HG02884 (cell line): Measurements from ENCODE around the gene TPPP.
"Not testable (repeated sequence)": the region's sequence is repeated elsewhere in the genome, so short reads cannot be mapped to it uniquely, and the experiment has no call there.

ENCODE experiments used
- ATAC-seq: cut with Tn5 transposase; IDR thresholded peaks from one replicate; pipeline ENCODE4 v1.9.1; 2021; ENCODE audit warnings: mild to moderate bottlenecking, moderate library complexity; ENCODE audit not compliant: unreplicated experiment

The TPPP gene

DNA sequence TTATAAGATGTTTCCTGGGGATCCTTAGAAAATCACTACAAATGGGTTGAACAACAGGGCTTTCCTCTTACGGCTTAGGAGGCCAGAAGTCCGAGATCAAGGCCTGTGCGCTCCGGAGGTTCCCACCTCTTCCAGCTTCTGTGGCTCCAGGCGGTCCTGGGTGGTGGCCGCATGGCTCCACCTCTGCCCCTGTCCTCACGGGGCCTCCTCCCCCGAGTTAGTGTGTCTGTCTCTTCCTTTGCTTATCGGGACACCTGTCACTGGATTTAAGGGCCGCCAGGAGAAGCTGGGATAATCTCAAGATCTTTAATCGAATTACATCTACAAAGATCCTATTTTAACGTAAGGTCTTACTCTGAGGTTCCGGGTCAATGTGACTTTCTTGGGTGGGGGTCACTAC, 2.3 kb upstream of the TPPP start:
- ATAC-seq: not testable (repeated sequence)

DNA sequence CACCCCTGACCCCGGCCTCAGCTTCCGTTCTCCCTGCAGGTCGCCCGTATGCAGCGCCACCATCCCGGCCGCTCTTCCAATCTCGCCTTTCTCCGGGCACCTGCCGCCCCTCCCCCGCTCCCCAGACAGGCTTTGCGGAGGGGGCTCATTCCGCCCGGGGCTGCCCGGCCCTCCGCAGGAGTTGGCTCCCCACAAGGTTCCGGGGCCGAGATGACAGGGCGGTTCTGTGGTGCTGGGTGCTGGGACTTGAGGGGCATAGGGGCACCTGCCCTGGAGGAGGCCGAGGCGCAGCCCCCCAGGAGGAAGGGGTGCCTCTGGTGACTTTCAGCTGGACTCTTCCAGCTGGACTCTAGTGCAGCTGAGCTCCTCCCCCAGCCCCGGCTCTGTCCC, 885 bp upstream of the TPPP start:
- ATAC-seq: not testable (repeated sequence)

DNA sequence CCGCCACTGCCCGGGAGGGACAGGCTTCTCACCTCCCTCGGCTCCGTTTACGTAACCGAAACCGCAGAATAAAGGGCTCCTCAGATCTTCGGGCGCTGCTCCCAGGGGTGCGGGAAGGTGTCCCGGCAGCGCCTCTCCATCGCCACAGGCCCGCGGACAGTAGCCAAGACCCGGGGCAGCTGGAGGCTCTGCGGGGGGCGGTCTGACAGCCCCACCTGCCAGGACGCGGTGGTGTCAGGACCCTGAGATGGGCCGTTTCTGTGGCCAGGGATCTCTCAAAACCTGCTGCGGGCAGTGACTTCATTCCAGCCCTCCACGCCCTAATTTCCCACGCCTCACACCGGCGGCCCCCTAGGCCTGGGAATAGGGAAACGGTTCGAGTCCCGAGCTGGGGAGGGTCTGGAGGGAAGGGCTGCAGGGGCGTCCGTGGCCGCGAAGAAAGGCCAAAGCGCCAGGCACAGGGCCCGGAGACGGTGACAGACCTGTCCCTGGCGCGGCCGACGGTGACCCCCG, 567 bp downstream of the TPPP start:
- ATAC-seq: peak; percentile 15

DNA sequence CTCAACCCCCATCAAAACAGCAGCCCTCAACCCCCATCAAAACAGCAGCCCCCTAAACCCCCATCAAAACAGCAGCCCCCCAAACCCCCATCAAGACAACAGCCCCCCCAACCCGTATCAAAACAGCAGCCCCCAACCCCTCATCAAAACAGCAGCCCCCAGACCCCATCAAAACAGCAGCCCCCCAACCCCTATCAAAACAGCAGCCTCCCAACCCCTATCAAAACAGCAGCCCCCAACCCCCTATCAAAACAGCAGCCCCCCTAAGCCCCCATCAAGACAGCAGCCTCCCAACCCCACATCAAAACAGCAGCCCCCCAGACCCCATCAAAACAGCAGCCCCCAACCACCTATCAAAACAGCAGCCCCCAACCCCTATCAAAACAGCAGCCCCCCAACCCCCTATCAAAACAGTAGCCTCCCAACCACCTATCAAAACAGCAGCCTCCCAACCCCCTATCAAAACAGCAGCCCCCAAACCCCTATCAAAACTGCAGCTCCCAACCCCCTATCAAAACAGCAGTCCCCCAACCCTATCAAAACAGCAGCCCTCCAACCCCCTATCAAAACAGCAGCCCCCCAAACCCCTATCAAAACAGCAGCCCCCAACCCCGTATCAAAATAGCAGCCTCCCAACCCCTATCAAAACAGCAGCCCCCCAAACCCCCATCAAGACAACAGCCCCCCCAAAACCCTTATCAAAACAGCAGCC, 1.2 kb downstream of the TPPP start:
- ATAC-seq: no peak

DNA sequence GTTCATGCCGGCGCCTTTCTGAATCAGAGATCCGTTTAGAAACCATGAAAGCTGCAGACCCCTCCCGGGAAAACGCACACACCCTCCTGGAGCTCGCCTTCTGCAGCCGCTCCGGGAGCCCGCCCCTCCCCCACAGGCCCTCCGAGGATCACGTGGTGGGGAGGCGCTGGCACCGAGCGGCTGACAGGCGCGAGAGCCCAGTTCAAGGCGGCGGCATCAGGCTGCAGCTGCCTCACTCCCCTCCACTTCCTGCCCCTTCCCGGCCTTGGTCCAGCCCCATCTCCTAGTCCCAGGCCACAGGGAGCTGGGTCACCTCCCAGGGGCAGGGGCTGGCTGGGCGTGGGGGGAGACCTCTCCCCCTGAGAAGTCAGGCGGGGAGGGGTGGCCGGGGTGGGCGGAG, 2.1 kb downstream of the TPPP start:
- not testable (repeated sequence) for ATAC-seq

DNA sequence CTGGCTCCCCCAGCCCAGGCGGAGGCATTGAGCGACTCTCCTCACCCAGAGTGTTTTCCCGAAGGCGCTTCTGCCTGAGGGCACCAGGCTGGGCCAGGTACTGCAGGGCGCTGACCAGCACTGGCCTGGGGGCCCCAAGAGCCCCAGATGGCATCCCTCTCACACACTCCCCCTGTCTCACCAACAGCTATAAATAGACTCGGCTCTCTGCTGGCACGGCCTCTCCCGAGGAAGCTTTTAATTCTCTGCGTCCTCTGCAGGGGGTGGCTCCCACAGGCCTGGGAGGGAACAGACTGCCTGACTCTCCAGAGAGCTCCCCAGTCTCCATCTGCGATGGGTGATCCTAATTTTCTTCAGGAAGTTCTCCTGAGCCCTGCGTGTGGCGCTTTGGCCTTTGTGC, 2.9 kb downstream of the TPPP start:
- ATAC-seq: not testable (repeated sequence)

DNA sequence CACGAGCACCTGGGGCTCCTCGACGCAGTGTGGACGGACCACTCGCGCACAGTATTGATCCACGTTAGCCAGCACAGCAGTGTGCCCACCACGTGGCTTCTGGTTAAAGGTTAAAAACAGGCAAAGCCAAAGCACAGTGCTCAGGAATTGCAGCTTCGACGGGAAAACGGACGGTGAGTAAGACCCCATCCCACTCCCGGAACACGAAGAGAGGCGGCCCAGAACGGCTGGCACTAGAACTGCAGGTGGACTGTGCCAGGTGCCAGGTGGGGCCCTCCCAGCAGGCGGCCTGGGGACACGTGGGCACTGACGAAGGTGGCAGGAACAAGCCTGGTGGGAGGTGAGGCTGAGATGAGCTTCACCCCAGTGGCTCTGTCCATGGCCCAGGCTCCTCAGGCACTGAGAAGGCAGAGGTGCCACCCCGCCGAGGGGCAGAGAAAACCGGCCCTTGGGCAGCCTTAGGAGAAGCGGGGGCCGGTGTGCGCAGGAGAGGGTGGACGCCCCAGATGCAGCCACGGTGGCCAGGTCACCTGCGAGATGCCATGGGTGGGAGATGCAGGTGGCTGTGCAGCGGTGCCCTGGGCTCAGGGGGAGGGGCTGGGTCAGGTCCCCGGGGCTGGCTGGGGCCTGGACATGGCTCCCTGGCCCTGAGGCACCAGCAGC, 4.7 kb downstream of the TPPP start:
- ATAC-seq: not testable (repeated sequence)

DNA sequence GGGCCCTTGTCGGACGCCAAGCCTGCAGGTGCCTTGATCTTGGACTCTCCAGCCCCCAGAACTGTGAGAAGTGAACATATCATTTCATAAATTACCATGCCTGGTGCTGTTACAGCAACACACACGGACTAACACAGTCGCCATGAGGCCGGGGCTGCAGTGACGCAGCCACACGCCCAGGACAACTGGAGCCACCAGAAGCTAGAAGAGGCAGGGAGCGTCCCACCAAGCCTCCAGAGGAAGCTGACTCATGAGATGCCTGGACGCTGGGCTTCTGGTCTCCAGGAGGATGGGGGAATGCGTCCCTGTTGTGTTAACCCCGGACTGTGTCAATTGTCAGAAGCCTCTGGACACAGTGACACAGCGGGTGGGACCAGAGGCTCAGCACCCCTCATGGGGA, 6.2 kb downstream of the TPPP start:
- ATAC-seq: not testable (repeated sequence)

DNA sequence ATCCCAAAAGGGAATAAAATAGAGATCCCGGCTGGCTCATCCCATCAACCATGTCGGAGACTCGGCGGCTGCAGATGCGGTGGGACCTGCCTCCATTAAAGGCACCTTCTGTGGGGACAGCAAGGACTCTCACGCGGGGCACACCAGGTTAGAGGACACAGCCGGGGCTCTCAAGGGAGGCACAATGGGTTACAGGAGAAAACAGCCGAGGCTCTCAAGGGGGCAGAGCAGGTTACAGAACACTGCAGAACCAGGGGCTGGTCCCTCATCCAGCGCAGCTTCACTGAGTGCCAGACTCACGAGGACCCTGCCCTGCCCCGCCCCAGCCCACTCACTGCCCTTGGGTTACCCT, 7.0 kb downstream of the TPPP start:
- ATAC-seq: not testable (repeated sequence)

DNA sequence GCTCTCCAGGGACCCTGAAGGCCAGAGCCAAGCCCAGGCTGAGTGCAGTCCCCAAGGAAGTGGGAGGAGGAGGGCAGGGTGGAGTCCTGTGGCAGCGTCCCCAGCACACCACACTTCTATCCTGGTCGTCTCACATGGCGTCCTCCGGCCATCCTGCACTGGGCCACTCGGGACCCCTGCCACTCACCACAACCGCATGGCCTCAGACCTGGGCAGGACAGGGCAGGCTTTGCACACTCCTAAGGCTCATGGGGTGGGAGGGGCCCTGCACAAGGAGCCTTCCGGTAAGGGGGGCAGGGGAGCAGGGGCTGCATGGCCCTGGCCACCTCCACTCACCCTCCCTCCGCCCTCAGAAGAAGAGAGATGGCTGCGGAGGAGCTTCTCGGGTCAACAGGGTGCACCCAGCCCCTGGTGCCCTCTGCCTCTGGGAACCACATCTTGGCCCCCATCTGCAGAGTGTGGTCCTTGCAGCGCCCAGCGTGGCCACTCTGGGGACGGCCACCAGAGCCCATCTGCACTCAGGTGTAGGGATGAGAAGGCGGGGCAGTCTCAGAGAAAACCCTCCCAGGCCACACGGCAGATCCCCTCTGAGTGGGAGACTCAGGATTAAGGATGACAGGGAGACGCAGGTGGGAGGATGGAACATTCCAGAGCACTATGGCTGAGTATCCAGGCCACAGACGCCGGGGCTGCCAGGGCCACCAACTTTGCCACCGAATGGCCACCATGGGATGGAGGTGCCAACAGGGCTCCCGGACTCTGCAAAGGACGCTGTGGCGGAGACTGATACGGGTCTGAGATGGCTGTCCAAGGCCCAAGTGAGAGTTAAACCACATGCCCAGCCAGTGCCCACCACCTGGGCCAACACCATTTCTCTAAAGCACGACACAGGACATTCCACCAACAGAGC, 7.6 kb downstream of the TPPP start:
- no peak for ATAC-seq

DNA sequence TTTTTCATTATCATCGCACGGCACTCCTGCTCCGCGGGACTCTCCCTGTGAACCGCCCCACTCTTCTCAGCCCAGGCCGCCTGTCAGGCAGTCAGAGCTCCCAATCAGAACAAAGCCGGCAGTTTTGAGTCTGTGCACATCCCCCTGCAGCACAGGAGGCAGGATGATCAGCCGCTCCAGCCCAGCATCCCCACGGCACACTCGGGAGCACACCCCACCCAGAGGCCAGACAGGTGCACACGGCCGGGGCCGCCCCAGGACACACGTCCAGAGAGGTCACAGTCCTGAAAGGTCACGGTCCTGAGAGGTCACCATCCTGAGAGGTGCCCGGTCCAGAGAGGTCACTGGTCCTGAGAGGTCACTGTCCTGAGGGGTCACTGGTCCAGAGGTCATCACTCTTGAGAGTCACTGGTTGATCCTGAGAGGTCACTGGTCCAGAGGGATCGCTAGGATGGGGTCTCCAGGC, 8.4 kb downstream of the TPPP start:
- ATAC-seq: no peak

DNA sequence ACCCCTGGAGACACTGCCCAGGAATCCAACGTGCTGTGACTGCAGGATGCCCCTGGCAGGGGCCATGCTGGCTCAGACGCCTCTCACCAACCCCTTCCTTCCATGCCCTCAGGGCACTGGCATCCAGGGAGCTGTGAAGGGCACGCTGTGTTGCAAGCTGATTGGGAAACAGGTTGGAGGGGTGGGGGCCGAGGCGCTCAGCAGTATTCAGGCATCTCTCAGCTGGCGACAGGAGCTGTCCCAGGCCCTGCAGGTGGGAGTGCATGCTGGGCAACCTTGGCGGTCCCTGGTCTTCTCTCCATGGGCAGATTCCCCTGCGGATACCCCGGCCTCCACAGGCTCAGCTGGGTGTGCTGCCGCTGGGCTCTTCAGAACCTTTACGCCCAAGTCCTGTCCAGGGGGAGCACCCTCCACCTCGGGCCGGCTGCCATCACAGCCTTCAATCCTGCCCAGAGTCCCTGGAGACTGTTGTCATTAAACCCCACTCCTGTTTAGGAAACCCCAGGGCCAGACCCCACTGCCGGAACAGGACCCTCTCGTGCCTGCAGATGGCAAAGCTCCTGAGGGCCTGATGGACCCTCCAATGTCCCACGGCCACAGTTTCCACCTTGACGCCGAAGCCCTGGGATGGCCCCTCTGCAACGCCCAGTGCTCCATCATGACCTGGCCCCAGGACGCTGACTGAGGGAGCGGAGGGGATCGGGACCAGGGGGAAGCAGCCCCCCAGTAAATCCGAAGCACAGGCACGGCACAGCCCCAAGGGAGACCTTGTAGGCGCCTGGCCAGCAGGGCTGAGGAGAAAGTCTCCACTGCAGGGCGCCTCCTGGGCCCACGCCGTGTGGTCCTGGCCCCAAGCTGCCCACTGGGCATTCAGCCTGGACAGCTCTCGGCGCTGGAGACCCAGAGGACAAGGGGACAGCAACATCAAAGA, 9.3 kb downstream of the TPPP start:
- ATAC-seq: no peak

DNA sequence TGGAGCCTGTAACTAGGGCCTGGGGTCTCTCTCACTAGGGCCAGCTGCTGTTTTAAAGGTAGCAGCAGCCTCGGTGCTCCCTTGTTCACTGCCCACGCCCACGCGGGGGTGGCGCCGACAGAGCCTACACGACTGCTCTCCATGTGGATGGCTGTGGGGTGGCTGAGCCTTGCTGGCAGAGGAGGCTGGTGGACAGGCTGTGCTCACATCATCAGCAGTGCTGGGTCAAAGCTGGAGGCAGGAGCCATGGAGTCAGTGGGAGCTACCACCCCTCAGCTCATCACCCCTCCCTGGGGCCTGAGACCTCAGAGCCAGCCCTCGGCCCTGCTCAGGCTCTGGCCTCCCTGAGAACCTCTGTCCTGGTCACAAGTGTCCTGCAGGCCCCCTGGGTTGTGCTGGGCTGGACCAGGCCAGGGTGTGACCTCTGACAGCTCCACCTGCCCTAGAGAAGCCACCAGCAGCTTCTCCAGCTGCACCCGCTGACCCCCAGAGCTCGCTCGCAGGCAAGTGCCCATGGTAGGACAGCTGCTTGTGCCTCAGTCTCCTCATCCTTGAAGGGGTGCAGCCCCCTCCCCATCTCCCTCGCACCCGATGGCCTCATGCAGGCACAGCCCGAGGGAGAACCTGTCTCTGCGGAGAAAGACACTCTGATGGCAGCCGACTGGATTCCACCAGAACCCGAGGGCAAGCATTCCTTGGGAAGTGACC, 10.3 kb downstream of the TPPP start:
- ATAC-seq: not testable (repeated sequence)

DNA sequence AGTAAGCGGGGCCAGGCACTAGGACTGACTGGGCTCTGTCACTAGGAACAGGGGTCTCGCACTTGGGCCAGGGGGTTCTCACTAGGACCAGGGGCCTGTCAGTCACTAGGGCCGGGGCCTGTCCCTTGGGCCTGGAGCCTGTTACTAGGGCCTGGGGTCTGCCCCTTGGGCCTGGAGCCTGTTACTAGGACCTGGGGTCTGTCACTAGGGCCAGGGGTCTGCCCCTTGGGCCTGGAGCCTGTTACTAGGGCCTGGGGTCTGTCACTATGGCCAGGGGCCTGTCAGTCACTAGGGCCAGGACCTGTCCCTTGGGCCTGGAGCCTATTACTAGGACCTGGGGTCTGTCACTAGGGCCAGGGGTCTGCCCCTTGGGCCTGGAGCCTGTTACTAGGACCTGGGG, 10.9 kb downstream of the TPPP start:
- ATAC-seq: not testable (repeated sequence)

DNA sequence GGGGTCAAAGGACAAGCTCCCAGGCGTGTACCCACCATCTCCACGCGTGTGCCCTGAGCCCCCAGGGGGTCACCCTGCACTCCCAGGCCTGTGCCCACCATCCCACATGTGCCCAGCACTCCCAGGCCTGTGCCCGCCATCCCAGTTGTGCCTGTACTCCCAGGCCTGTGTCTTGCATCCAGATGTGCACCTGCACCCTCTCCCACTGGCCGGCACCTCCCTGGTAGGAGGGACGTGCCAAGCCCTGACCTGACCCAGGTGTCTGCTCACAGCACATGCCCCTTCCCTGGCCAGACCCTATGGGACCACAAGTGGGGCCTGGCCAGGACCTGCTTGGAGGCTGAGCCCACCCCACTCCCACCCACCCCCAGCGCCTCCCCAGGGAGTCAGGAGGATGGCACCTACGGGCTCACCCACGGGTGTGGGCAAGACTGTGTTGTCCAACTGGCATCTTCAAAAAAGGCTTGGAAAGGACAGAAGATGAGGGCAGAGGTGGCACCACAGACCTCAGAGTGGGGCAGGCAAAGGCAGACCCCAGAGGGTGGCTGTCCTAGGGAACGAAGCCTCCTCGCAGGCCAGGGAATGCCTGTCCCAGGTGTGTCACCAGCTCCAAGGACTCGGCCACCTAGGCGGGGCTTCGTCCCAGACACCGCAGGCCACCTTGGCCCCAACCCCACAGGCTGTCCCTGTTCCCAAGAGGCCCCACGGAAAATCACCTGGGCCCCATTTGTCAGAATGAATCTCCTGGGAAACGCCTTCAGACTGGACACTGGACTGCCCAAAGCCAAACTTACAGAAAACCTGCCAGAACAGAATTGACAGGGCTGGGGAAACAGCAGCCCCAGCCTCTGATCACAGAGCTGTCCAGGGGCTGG, 11.6 kb downstream of the TPPP start:
- ATAC-seq: not testable (repeated sequence)

DNA sequence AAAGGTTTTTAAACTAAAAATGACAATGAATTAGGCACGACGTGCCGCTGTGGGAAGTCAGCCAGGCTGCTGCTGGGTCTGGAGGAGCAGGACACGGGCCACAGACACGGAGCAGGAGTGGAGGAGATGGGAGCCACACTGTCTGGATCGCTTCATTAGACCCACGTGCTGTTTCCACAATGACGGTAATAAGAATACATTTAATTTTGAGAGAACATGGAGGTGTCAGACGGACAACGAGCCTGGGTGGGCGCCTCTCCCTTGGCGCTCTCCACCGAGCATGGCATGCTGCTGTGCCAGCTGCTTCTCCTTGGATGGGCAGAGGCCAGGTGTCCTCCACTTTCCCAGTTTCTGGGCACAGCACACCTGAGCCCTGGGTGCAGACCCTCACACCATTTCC, 12.3 kb downstream of the TPPP start:
- not testable (repeated sequence) for ATAC-seq

DNA sequence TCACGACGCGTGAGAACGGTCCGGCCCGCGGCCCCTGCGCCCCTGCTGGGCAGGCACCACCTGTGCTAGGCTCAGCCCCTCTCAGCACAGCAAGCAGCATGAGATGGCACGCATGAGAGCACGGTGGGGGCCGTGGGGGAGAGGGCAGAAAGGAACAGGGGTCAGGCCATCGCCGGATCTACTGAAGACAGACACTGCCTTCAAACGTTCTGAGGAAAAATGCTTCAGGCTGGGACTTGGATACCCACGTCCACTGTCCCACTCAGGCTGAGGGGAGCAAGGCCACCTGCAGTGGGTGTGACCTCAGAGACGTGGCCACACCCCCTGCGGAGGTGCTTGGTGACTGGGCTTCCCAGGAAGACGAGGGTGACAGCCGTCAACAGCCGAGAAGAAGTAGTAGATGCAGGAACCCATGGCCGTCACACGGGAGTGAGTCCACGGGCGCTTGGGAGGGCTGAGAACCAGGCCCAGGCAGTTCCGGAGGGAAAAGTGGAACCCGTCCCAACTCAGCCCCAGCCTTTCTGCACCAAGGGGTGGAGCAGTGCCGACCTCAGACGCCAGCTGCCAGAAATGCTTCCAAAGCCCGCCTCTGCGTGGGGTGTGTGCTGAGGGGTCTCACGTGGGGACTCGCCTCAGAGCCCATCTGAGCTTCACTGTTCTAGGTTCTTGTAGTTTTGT, 12.9 kb downstream of the TPPP start:
- not testable (repeated sequence) for ATAC-seq
